HG03095 (cell line): ENCODE measurements around the gene RGS2.

Experiments used
- ATAC-seq: cut with Tn5 transposase; IDR thresholded peaks from one replicate; pipeline ENCODE4 v1.9.1; 2021; ENCODE audit warnings: moderate library complexity; ENCODE audit not compliant: unreplicated experiment

Gene RGS2

DNA sequence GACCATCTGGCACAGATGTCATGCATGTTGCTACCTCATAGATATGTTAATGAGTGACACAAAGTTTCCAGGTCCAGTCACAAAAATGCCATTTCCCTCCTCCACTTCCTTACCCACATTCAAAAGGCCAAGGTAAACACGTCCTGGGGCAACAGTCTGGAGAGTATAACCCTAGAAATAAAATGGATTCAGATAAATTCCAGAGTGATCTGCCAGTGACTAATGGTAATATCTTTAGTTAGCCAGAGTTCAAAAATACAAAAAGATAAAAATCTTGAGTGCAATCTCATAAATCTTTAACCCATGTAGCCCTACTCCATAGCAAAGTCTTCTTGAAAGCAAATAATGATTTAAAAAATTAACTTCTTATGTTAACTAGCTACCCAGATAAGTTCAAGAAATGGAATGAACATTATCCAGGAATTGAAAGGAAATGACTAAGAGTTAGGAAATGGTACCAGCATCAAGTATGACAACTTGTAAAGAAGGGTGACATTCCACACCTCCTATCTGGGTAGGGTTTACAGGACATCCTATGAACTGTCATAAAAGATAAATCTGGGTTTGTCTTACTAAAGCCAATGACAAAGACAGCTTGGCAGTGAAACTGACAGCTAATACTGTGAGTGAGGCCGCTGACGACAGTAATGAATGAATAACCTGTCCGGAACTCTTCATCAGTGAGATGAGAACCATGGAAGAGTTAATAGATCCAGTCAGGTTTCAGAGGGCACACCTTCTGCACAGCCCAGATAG is 18.1 kb downstream of the RGS2 start:
- no peak for ATAC-seq

- no peak for ATAC-seq
These were observed 21.9 kb downstream of the RGS2 start for GRCh38 chr1:192830595-192831246.

- ATAC-seq, result no peak
These were observed 23.0 kb downstream of the RGS2 start for GRCh38 chr1:192831706-192832355.

DNA sequence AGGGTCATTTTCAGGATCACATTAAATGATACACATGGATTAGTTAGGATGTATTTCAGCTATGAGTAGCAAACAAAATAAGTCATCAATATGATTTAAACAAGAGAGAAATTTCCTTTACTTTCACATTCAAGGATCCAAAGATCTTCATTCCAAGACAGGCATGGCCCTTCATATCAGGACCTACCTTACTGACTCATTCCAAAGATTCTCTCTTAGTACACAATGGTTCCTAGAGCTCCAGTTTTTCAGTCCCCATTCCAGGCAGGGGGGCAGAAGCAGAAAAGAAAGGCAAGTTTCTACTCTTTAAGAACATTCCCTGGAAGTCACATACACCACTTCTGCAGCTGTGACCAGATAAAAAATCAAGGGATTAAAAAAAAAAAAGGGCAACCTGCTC is 23.7 kb downstream of the RGS2 start:
- ATAC-seq, result no peak

DNA sequence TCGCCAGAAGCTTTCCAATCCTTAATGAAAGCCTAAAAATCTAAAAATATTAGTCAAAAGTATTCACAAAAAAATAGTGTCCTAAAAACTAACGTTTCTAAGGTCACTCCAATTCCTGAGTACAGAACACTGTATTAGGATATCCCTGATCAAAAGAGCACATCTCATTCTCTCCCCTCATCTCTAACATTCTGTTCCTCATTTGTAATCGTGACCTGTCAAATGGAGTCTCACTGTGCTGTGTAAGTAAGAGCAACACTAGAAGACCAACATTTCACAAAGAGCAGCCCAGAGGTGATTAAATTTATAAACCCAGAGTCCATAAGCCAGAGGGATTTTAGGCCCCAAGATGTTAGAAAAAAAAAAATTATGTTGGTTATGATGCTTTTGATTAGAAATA is 26.3 kb downstream of the RGS2 start:
- ATAC-seq, result no peak

- no peak for ATAC-seq
These were observed 30.6 kb downstream of the RGS2 start for GRCh38 chr1:192839162-192840066.

DNA sequence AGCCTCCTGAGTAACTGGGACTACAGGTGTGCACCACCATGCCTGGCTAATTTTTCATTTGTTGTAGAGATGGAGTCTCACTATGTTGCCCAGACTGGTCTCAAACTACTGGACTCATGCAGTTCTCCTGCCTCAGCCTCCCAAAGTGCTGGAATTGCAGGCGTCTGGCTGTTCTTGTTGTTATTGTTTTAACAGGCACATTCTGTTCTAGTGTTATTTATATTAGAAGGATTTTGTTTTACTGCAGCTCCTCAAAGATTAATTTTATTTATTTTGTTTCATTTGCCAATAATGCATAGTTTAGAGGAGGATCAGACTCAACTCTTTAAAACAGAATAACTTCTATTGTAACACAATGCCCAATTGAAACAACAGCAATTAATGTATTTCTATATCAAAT is 35.5 kb downstream of the RGS2 start:
- no peak for ATAC-seq

DNA sequence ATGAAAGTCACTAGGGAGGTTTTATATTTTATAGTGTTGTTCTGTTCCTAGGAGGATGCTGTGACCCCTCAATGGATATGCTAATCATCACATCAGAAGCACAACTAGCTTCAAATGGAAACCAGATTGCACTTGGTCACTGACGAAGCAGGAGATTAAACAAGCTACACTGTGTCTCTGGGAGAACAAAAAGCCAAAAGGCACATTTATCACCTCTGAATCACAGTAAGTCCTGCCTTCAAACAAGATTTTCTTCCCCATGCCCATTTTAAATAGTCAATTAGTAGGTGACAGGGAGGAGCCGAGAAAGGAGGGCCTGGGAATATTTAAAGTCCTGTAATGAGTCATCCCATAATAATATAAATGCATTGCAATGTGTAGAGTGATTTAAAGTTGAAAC is 38.1 kb downstream of the RGS2 start:
- ATAC-seq, result no peak

DNA sequence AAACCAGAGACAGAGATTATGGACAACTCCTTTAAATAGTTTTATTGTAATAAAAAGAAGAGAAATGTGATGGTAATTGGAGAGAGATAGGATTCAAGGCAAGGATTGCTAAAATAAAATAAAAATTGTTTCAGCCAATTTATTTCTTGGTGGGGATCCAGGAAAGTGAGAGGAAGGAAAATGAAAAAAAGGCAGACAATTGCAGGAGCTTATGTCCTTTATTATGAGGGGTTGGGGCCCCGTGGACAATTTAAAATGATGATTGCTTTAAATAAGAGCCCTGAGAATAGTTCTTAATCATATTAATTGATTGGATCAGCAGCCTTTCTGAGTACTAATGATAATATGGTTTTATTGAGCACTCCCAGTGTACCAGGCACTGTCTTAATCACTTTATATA is 40.2 kb downstream of the RGS2 start:
- no peak for ATAC-seq

DNA sequence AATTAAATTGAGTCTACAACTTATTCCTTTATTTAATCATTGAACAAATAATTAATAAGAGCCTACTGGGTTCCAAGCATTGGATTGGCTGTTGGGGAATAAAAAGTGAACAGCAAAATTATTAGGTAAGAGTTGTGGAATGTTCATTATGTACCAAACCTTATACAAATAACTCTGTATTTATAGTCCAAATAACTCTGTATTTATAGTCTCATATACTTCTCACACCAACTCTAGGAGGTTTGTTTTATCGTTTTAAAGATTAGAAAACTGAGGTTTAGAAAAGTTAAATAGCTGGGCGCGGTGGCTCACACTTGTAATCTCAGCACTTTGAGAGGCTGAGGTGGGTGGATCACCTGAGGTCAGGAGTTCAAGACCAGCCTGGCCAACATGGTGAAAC is 40.6 kb downstream of the RGS2 start:
- no peak for ATAC-seq

DNA sequence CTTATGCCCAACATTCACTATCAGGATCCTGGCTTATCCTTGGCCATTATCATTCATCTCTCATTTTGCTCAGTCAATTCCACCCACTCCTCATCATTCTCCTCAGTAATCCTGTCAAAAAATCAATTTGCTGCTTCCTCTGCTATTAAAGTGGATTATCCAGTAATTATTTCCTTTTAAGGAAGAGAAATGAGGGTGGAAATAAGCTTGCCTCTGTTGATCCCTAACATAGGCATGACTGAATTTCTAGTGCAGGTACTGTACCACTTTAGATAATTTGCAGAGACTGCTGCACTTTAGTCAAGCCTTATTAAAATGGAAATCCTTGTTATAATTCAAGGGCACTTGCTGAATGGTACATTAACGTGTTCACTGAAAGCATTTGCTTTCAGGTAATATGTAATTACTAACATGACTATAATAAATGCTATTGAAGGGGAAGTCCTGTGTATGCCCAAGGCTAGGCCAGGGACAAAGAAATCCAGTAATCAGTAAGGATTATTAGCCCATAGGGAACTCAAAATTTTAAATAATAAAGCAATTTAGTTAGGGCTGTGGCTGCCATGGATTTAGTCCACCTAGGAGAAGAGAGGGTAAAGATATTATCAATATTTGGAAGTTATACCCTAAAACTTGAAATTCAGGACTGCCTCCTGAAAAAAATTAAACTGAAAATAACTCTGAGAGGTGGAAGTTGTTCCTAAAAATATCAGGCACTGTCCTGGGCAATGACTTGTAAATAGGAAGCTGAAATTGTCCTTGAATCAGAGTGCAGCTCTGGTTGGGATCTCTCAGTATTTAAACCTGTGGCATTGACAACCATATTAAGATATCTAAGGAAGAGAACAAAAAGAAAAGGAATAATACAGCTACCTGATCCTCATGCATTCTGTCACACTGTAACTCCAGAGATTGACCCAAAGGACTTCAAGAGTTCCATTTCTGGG is 43.4 kb downstream of the RGS2 start:
- ATAC-seq, result no peak

GRCh38 chr1:192858456-192858855 is 49.6 kb downstream of the RGS2 start:
- ATAC-seq, result no peak

DNA sequence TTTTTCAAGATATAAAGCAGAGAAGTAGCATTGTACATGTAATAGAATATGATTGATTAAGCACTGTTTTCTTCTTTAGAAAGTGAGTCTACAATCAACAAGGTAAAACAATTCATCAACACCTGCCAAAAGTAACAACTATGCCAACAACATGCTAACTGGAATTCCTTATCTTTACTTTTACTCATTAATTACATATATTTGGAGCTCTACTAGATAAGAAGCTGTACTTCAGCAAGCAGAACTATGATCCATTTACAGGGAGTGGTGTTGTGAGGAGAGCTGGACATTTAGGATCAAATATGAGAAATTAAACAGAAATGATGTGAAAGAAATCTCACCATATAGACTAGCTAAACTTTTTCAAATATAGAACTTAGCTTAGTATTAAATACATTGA is 51.0 kb downstream of the RGS2 start:
- ATAC-seq, result no peak

- no peak for ATAC-seq
These were observed 51.8 kb downstream of the RGS2 start for GRCh38 chr1:192860478-192861185.

- no peak for ATAC-seq
These were observed 53.0 kb downstream of the RGS2 start for GRCh38 chr1:192861860-192862259.
